ENCODE results near the gene ZNF227. TPM values are rescaled to one million over a fixed set of nuclear protein-coding genes. Genes with fewer than 3 reads are reported as not detected.
"Not testable (repeated sequence)": the region's sequence is repeated elsewhere in the genome, so short reads cannot be mapped to it uniquely, and the experiment has no call there.

ZNF227 gene
- total RNA-seq: 22.6 and 30.7 TPM in 2 replicates
- long read RNA-seq, transcript ZNF227-208 (5 exons, 2,943 nt): minor isoform, 8 of 77 reads
- long read RNA-seq, transcript ZNF227-201 (6 exons, 3,043 nt): major isoform, 17 of 77 reads
- long read RNA-seq, transcript ZNF227-213 (6 exons, 3,055 nt): minor isoform, 11 of 77 reads
- long read RNA-seq, partial matches to known transcripts: 3 of 77 reads
- long read RNA-seq, other reads (novel, unspliced or antisense): 29 of 77 reads

DNA sequence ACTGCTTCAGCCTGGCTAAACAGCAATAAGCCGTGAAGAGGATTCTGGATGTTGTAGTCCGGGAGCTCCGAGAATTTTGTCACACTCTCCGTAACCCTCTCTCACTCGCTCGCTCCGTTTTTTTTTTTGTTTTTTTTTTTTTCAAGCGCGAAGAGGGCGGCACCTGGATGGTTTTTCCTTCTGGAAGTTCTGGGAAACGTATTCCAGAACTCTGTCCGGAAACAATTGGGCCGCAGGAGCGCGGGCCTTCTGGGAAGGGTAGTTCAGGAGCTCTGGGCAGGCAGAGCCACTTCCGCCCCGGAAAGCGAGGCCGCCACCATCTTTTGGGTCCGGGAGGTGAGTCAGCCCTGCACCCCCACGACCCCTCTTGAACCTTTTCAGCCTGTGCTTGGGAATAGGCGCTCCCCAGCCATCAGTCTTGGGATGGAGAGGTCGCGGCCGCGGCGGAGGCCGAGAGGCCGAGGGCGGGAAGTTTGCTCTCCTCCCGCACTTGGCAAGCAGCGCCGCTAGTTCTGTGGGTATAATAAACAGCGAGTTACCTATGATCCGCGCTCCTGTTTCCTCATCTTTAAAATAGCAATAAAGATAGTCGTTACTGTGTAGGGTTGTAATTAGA lies at the start of gene ZNF227:
Gene ZNF227 (plus strand): TSS at position 283 of the 616 bp plus-strand sequence. CDS start 5,261 bp downstream, outside the sequence.
- H3K27ac Mint-ChIP-seq (ENCODE audit: unreplicated experiment): peak within 1 kb of the TSS; percentile 94
- H3K4me1 Mint-ChIP-seq (ENCODE audit: unreplicated experiment): peaks cover 20% of the 10 kb centered on the region
- H3K9me3 Mint-ChIP-seq (ENCODE audit: unreplicated experiment): no peaks in the 10 kb centered on the region
- no peaks in the 10 kb centered on the region for H3K27me3 Mint-ChIP-seq (ENCODE audit: unreplicated experiment)
- peaks cover 19% of the 10 kb centered on the region for H3K36me3 Mint-ChIP-seq (ENCODE audit: unreplicated experiment)
- TF ChIP-seq, protein P1, sequence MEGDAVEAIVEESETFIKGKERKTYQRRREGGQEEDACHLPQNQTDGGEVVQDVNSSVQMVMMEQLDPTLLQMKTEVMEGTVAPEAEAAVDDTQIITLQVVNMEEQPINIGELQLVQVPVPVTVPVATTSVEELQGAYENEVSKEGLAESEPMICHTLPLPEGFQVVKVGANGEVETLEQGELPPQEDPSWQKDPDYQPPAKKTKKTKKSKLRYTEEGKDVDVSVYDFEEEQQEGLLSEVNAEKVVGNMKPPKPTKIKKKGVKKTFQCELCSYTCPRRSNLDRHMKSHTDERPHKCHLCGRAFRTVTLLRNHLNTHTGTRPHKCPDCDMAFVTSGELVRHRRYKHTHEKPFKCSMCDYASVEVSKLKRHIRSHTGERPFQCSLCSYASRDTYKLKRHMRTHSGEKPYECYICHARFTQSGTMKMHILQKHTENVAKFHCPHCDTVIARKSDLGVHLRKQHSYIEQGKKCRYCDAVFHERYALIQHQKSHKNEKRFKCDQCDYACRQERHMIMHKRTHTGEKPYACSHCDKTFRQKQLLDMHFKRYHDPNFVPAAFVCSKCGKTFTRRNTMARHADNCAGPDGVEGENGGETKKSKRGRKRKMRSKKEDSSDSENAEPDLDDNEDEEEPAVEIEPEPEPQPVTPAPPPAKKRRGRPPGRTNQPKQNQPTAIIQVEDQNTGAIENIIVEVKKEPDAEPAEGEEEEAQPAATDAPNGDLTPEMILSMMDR (IDR thresholded peaks at IDR 0.05): no peak
- H3K4me3 Mint-ChIP-seq (ENCODE audit: unreplicated experiment): peak within 1 kb of the TSS; percentile 91
- peak; percentile 91 for DNase-seq (ENCODE audit: extremely low spot score, unreplicated experiment)

DNA sequence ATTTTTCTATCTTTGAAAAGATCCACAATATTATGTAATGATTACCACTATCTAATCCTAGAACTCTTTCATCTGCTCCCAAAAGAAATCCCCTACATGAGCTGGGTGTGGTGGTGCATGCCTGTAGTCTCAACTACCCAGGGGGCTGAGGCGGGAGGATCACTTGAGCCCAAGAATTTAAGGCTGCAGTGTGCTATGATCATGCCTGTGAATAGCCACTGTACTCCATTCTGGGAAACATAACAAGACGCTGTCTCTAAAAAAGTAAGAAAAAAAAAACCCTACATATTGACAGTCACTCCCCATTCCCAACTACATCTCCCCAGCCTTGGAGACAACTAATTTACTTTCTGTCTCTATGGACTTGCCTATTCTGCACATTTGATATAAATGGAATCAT lies 48.5 kb upstream of the ZNF227 start:
- Mint-ChIP-seq H3K9me3 (ENCODE audit: unreplicated experiment) (peaks cover 31% of the 10 kb centered on the region), H3K4me1 (ENCODE audit: unreplicated experiment) (peaks cover 23% of the 10 kb centered on the region), H3K4me3 (ENCODE audit: unreplicated experiment) (no peak overlapping the region), H3K36me3 (ENCODE audit: unreplicated experiment) (peaks cover 27% of the 10 kb centered on the region), H3K27ac (ENCODE audit: unreplicated experiment) (no peak overlapping the region), H3K27me3 (ENCODE audit: unreplicated experiment) (no peaks in the 10 kb centered on the region)
- DNase-seq (ENCODE audit: extremely low spot score, unreplicated experiment): no peak
- TF ChIP-seq, protein P1 (IDR thresholded peaks at IDR 0.05): no peak

DNA sequence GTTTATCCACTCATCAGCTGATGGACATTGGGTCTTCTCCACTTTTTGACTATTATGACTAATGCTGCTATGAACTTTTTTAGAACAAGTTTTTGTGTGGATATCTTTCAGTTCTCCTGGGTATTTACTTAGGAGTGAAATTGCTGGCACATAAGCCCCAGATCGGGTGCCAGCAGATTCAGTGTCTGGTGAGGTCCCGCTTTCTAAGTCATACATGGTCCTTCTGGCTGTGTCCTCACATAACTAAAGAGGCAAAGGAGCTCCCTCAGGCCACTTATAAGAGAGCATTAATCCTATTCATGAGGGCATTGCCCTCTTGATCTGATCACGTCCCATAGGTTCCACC lies 48.0 kb upstream of the ZNF227 start:
- Mint-ChIP-seq H3K27ac (ENCODE audit: unreplicated experiment) (peak overlapping the region; percentile 100), H3K36me3 (ENCODE audit: unreplicated experiment) (peaks cover 32% of the 10 kb centered on the region), H3K4me3 (ENCODE audit: unreplicated experiment) (peak overlapping the region; percentile 98), H3K9me3 (ENCODE audit: unreplicated experiment) (peaks cover 33% of the 10 kb centered on the region), H3K27me3 (ENCODE audit: unreplicated experiment) (no peaks in the 10 kb centered on the region), H3K4me1 (ENCODE audit: unreplicated experiment) (peaks cover 23% of the 10 kb centered on the region)
- DNase-seq (ENCODE audit: extremely low spot score, unreplicated experiment): no peak
- TF ChIP-seq, protein P1 (IDR thresholded peaks at IDR 0.05): no peak

DNA sequence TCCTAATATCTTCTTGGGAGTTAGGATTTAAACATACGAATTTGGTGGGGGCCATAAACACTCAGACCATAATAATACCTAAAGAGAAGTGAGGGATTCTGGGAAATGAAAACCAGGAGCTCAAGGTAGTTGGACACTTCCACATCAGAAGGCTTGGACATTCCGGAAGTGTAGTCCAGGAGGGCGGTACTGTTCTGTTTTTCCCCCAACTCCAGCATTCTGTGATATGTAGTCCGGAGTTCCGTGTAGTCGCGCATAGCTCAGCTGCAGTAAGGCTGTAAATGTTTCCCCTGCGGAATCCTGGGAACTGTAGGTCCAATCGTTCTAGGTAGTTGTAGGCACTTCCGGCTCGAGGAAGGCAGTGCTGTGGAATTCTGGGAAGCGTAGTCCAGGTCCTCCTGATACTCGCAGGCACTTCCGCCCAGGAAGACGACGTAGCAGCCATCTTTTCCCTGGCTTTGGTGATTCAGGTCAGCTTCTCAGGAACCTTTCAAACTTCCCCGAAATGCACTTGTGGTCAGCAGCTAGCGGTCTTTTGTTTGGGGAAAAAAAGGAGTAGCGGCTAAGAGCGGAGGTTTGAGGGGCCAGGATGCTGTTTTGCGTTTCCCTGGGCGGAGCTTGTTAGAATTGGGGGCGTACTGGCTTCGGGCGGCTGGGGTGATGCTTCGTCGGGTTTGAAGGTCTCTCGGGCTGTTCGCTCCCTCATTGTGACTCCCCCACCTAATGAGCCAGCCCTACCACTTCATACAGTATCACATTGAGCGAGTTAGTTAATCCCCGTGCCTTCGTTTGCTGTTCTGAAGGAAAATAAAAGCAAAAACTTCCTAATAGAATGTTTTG lies 47.4 kb upstream of the ZNF227 start, which contains the start of gene ZNF226:
Gene ZNF226 (plus strand): TSS at position 428 of the 840 bp plus-strand sequence. CDS start 4,981 bp downstream, outside the sequence.
- Mint-ChIP-seq H3K4me1 (ENCODE audit: unreplicated experiment) (peaks cover 23% of the 10 kb centered on the region), H3K4me3 (ENCODE audit: unreplicated experiment) (peak within 1 kb of the TSS; percentile 98), H3K27ac (ENCODE audit: unreplicated experiment) (peak within 1 kb of the TSS; percentile 100), H3K9me3 (ENCODE audit: unreplicated experiment) (peaks cover 34% of the 10 kb centered on the region), H3K27me3 (ENCODE audit: unreplicated experiment) (no peaks in the 10 kb centered on the region), H3K36me3 (ENCODE audit: unreplicated experiment) (peaks cover 38% of the 10 kb centered on the region)
- peak; percentile 95 for DNase-seq (ENCODE audit: extremely low spot score, unreplicated experiment)
- TF ChIP-seq, protein P1 (IDR thresholded peaks at IDR 0.05): no peak

DNA sequence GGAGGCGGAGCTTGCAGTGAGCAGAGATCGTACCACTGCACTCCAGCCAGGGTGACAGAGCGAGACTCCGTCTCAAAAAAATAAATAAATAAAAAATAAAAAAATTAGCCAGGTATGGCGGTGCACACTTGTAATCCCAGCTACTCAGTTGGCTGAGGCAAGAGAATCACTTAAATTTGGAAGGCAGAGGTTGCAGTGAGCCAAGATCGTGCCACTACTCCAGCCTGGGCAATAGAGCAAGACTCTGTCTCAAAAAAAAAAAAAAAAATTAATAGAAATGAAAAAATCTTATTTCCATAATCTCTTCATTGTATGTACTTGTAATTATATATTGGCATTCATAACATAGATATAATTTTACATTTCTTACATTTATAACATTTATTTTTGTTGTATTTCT lies 41.7 kb upstream of the ZNF227 start:
- H3K9me3 Mint-ChIP-seq (ENCODE audit: unreplicated experiment): peaks cover 45% of the 10 kb centered on the region
- not testable (repeated sequence) for H3K27ac Mint-ChIP-seq (ENCODE audit: unreplicated experiment); H3K27me3 Mint-ChIP-seq (ENCODE audit: unreplicated experiment); DNase-seq (ENCODE audit: extremely low spot score, unreplicated experiment); H3K4me3 Mint-ChIP-seq (ENCODE audit: unreplicated experiment)
- peaks cover 86% of the 10 kb centered on the region for H3K36me3 Mint-ChIP-seq (ENCODE audit: unreplicated experiment)
- H3K4me1 Mint-ChIP-seq (ENCODE audit: unreplicated experiment): peaks cover 15% of the 10 kb centered on the region
